GM12864 (cell line): ENCODE measurements around the gene CDC42EP4.

Experiments used
- DNase-seq: peaks from one replicate; pipeline ENCODE4 v3.0.0-alpha.2; 2011; ENCODE audit warnings: low read depth
- H3K4me3 ChIP-seq: 2 replicates; pipeline ENCODE4 v1.5.1; 2011; ENCODE audit warnings: mild to moderate bottlenecking, low read depth, low read length, control low read depth
- TF ChIP-seq, protein P1 (sequence below): IDR thresholded peaks from 2 replicates; pipeline ENCODE4 v1.5.1; 2011; ENCODE audit warnings: low read depth, mild to moderate bottlenecking, moderate library complexity, low read length, control low read depth, inconsistent platforms; ENCODE audit errors: missing control alignments

The CDC42EP4 gene

DNA sequence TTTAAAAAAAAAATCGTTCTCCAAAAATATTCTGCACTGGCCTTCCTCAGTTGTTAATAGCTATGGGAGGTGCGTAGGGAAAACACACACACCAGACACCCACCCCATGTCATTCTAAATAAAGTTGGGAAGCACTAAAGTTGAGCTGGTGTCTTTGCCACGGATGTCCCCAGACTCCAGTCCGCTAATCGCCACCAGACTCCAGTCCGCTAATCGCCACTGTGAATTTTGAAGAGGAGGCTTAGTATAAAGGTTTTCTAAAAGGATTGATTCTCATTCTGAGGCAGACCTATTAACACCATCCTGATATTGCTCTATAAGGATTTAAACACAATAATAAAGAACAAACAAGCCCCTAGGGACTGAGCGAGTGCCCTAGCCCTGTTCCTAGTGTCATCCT lies 27.4 kb downstream of the CDC42EP4 start:
- TF ChIP-seq, protein P1, sequence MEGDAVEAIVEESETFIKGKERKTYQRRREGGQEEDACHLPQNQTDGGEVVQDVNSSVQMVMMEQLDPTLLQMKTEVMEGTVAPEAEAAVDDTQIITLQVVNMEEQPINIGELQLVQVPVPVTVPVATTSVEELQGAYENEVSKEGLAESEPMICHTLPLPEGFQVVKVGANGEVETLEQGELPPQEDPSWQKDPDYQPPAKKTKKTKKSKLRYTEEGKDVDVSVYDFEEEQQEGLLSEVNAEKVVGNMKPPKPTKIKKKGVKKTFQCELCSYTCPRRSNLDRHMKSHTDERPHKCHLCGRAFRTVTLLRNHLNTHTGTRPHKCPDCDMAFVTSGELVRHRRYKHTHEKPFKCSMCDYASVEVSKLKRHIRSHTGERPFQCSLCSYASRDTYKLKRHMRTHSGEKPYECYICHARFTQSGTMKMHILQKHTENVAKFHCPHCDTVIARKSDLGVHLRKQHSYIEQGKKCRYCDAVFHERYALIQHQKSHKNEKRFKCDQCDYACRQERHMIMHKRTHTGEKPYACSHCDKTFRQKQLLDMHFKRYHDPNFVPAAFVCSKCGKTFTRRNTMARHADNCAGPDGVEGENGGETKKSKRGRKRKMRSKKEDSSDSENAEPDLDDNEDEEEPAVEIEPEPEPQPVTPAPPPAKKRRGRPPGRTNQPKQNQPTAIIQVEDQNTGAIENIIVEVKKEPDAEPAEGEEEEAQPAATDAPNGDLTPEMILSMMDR, result no peak
- no peak for DNase-seq
- no peak overlapping the region for H3K4me3 ChIP-seq

DNA sequence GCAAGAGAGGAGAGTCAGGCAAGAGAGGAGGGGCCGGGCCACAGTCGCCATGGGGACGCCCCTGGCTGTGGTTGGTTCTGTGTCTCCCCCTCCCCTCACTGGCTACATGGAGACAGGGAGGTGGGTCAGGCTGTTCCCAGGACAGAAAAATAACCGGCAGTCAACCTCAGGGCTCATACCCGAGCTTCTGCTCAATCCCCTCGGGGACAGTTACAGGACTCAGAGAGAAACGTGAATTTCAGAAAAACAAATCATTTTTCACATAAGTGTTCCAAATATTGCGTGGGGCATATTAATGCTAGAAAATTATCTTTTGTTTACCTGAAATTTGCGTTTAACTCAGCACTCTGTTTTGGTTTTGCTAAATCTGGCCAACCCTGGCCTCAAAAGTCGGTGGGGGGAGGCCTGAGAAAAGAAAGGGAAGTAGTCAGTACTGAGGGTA lies 27.9 kb downstream of the CDC42EP4 start:
- TF ChIP-seq, protein P1, result no peak
- H3K4me3 ChIP-seq, result no peak overlapping the region
- no peak for DNase-seq

DNA sequence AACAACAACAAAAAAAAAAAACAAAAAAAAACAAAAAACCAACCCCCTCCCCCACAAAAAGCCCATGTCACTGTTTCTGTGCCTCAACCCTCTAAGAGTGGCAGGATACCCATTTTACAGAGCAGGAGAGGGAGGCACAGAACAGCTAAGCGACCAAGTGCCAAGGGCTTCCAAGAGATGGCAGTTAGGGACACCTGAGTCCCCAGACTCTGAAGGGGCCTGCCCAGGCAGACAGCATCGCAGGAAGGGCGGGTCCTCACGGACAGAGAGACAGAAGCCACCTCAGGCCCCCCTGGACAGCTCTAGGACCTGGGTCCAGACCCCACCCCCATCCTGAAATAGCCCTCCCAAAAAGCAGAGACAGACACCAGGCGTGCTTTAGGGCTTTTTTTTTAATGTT lies 28.6 kb downstream of the CDC42EP4 start:
- TF ChIP-seq, protein P1, result no peak
- H3K4me3 ChIP-seq, result no peak overlapping the region
- no peak for DNase-seq

DNA sequence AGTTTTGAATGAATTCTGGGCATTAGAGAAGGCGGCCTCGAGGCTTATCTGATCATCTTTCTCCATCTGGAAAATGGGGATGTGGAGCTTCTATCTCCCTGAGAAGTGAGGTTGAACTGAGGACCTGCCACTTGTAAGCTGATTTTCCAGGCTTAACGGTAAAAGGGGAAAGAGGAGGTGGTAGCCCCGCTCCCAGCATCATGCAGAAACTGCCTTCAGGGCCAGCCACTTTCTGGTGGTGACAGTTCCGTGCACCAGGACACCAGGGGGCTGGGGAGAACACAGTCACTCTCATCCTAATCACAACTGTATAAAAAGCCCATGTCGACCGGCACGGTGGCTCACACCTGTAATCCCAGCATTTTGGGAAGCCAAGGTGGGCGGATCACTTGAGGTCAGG lies 29.2 kb downstream of the CDC42EP4 start:
- DNase-seq, result no peak
- TF ChIP-seq, protein P1, result no peak
- no peak overlapping the region for H3K4me3 ChIP-seq

DNA sequence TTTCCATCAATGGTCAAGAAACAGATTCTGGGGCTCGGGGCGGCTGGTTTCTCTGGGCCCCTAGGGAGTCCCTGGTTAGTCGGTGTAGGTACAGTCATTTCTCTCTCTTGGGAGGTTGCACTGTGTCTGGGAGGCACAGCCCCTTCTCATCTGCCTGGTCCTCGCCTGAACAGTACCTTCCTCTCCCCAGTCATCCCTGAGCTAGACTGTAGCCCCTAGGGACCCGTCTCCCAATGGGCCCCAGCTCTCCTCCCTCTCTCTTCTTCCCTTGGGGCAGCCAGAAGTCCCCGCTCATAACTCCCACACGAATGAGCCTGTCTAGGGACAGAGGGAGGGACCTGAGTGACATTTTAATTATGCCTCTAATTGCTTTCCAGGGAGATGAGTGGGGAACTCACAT lies 29.9 kb downstream of the CDC42EP4 start:
- DNase-seq, result no peak
- TF ChIP-seq, protein P1, result no peak
- H3K4me3 ChIP-seq, result no peak overlapping the region

DNA sequence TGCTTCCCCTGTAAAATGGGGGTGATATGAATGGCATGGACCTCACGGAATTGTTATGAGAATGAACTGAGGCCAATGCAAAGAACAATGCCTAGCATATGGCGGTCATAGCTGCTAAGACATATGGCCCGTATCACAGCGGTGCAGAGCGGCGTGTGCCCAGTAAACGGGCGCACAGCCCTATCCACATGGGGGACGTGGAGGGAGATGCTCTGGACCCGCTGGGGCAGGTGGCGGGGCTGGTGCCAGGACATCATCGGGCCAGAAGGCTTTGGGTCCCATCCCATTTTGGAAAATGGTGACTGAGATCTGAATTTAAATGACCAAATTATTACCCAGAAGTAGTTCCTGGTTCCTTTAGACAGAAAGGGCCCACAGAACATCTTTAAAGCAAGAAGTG lies 31.6 kb downstream of the CDC42EP4 start:
- no peak for DNase-seq
- TF ChIP-seq, protein P1, result no peak
- no peak overlapping the region for H3K4me3 ChIP-seq

DNA sequence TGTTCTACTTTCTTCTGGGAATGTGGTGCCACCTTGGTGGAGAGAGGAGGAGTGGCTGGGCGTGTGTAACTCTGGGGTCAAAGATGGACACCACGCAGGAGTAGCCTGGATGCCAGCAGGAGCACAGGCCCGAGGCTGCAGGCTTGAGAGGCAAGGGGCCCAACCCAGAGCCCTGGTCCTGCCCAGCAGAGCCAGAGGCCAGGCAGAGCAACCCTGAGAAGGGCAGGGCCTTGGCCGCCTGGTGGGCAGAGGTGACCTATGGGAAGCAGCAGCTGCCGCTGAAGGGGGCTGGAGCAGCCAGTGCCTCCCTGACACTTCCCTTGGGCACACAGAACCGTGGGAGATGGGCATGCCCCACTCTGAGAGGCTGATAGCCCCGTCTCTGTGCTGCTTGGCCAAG lies 32.1 kb downstream of the CDC42EP4 start:
- DNase-seq, result no peak
- TF ChIP-seq, protein P1, result no peak
- no peak overlapping the region for H3K4me3 ChIP-seq
